Activated CD8-positive, alpha-beta memory T cell treated with anti-CD3 and anti-CD28 coated beads, Interleukin-2, amount 10 ng/mL, durations not matched to agents 7 days and 5 days (primary cell): ENCODE results near the gene C20orf96. TPM values are rescaled to one million over a fixed set of nuclear protein-coding genes. Genes with fewer than 3 reads are reported as not detected.

Experiments
- ATAC-seq: fragments of 150-1000 bp; cut with Tn5 transposase; one replicate; pipeline ENCODE4 v1.10.0; 2021; ENCODE audit warnings: moderate library complexity
- CTCF ChIA-PET: fragments of 350-600 bp; sonication (Branson Sonifier 250); formaldehyde crosslinking; loops from one replicate; lab custom pipeline; 2021; ENCODE audit warnings: antibody characterized with exemption; lab: Charles Lee
- DNase-seq: peaks from one replicate; pipeline ENCODE4 v3.0.0-alpha.2; 2020
- H3K27ac Mint-ChIP-seq: one replicate; pipeline ENCODE4 v1.8.0; 2021; ENCODE audit warnings: mild to moderate bottlenecking, mixed read lengths
- H3K27me3 Mint-ChIP-seq: one replicate; pipeline ENCODE4 v1.8.0; 2021; ENCODE audit warnings: mixed read lengths
- H3K36me3 Mint-ChIP-seq: one replicate; pipeline ENCODE4 v1.8.0; 2021; ENCODE audit warnings: mild to moderate bottlenecking, mixed read lengths
- H3K4me1 Mint-ChIP-seq: one replicate; pipeline ENCODE4 v1.8.0; 2021; ENCODE audit warnings: mixed read lengths
- H3K4me3 Mint-ChIP-seq: one replicate; pipeline ENCODE4 v1.8.0; 2021; ENCODE audit warnings: mild to moderate bottlenecking, moderate library complexity, mixed read lengths
- H3K9me3 Mint-ChIP-seq: one replicate; pipeline ENCODE4 v1.8.0; 2022; ENCODE audit warnings: low read depth, mixed read lengths
- total RNA-seq, 2 experiments: library from RNA; stranded (reverse); gene quantifications; one replicate each; pipeline ENCODE4 v1.2.3, GENCODE V29; 2021

The C20orf96 gene
- total RNA-seq, 2 experiments from 2014 or later: 7.5 to 8.2 TPM

- DNase-seq: no peak
- Mint-ChIP-seq H3K27me3 (no peaks in the 10 kb centered on the region), H3K27ac (no peak overlapping the region), H3K36me3 (peaks cover 2% of the 10 kb centered on the region), H3K4me3 (no peak overlapping the region), H3K9me3 (no peaks in the 10 kb centered on the region), H3K4me1 (peaks cover 18% of the 10 kb centered on the region)
- CTCF ChIA-PET: interaction anchor here (1.5 kb wide), 1 partner anchor 41 kb away, joined by 7 read pairs; no protein-coding TSS in a partner anchor
- no peak for ATAC-seq
Measured at GRCh38 chr20:288956-289692, 1.4 kb downstream of the C20orf96 start.

GRCh38 chr20:286508-286907, 4.0 kb downstream of the C20orf96 start:
- CTCF ChIA-PET: no interaction called here
- no peaks in the 10 kb centered on the region for H3K9me3 Mint-ChIP-seq
- ATAC-seq: no peak
- peaks cover 18% of the 10 kb centered on the region for H3K4me1 Mint-ChIP-seq
- H3K27ac Mint-ChIP-seq: no peak overlapping the region
- no peak overlapping the region for H3K4me3 Mint-ChIP-seq
- H3K36me3 Mint-ChIP-seq: peaks cover 2% of the 10 kb centered on the region
- H3K27me3 Mint-ChIP-seq: no peaks in the 10 kb centered on the region
- DNase-seq: no peak

- CTCF ChIA-PET: no interaction called here
Measured at GRCh38 chr20:284172-284571, 6.4 kb downstream of the C20orf96 start.

GRCh38 chr20:278607-279571, 11.7 kb downstream of the C20orf96 start:
- ATAC-seq (no peak), DNase-seq (no peak)
- H3K4me1 Mint-ChIP-seq: no peaks in the 10 kb centered on the region
- H3K27ac Mint-ChIP-seq: no peak overlapping the region
- H3K27me3 Mint-ChIP-seq: no peaks in the 10 kb centered on the region
- no peaks in the 10 kb centered on the region for H3K9me3 Mint-ChIP-seq
- H3K36me3 Mint-ChIP-seq: peaks cover 9% of the 10 kb centered on the region
- CTCF ChIA-PET: no interaction called here
- H3K4me3 Mint-ChIP-seq: no peak overlapping the region

More at GRCh38 chr20:284172-284571, 6.4 kb downstream of the C20orf96 start:
- H3K4me1 Mint-ChIP-seq: peaks cover 9% of the 10 kb centered on the region
- no peak overlapping the region for H3K4me3 Mint-ChIP-seq
- ATAC-seq (no peak), DNase-seq (no peak)
- H3K36me3 Mint-ChIP-seq: peaks cover 4% of the 10 kb centered on the region
- no peaks in the 10 kb centered on the region for H3K27me3 Mint-ChIP-seq
- no peak overlapping the region for H3K27ac Mint-ChIP-seq
- no peaks in the 10 kb centered on the region for H3K9me3 Mint-ChIP-seq

- Mint-ChIP-seq H3K36me3 (peaks cover 9% of the 10 kb centered on the region), H3K9me3 (no peaks in the 10 kb centered on the region), H3K27ac (no peak overlapping the region), H3K27me3 (no peaks in the 10 kb centered on the region), H3K4me3 (no peak overlapping the region), H3K4me1 (no peaks in the 10 kb centered on the region)
- DNase-seq (no peak), ATAC-seq (no peak)
- CTCF ChIA-PET: interaction anchor here (0.9 kb wide), 1 partner anchor 61 kb away, joined by 3 read pairs; no protein-coding TSS in a partner anchor
Measured at GRCh38 chr20:278181-278580, 12.4 kb downstream of the C20orf96 start.

- CTCF ChIA-PET: interaction anchor here (0.9 kb wide), 1 partner anchor 62 kb away, joined by 3 read pairs; no protein-coding TSS in a partner anchor
- H3K36me3 Mint-ChIP-seq: peaks cover 9% of the 10 kb centered on the region
- H3K9me3 Mint-ChIP-seq: no peaks in the 10 kb centered on the region
- H3K27me3 Mint-ChIP-seq: no peaks in the 10 kb centered on the region
- H3K4me3 Mint-ChIP-seq: no peak overlapping the region
- ATAC-seq (no peak), DNase-seq (no peak)
- no peaks in the 10 kb centered on the region for H3K4me1 Mint-ChIP-seq
- H3K27ac Mint-ChIP-seq: no peak overlapping the region
Measured at GRCh38 chr20:277496-277781, 13.1 kb downstream of the C20orf96 start.

GRCh38 chr20:276620-277495, 13.7 kb downstream of the C20orf96 start:
- Mint-ChIP-seq H3K27ac (no peak overlapping the region), H3K36me3 (peaks cover 9% of the 10 kb centered on the region), H3K4me3 (no peak overlapping the region), H3K9me3 (no peaks in the 10 kb centered on the region), H3K27me3 (no peaks in the 10 kb centered on the region), H3K4me1 (no peaks in the 10 kb centered on the region)
- DNase-seq: peak; percentile 16
- CTCF ChIA-PET: interaction anchor here (0.9 kb wide), 1 partner anchor 63 kb away, joined by 3 read pairs; no protein-coding TSS in a partner anchor
- ATAC-seq: no peak

GRCh38 chr20:275791-276190, 14.8 kb downstream of the C20orf96 start:
- ATAC-seq: no peak
- H3K4me3 Mint-ChIP-seq: no peak overlapping the region
- H3K36me3 Mint-ChIP-seq: peaks cover 7% of the 10 kb centered on the region
- CTCF ChIA-PET: no interaction called here
- no peak overlapping the region for H3K27ac Mint-ChIP-seq
- no peaks in the 10 kb centered on the region for H3K27me3 Mint-ChIP-seq
- no peaks in the 10 kb centered on the region for H3K4me1 Mint-ChIP-seq
- no peaks in the 10 kb centered on the region for H3K9me3 Mint-ChIP-seq
- DNase-seq: no peak

GRCh38 chr20:273884-274283, 16.7 kb downstream of the C20orf96 start:
- DNase-seq: no peak
- Mint-ChIP-seq H3K9me3 (no peaks in the 10 kb centered on the region), H3K36me3 (peaks cover 6% of the 10 kb centered on the region), H3K27ac (no peak overlapping the region), H3K27me3 (no peaks in the 10 kb centered on the region), H3K4me3 (no peak overlapping the region), H3K4me1 (no peaks in the 10 kb centered on the region)
- no peak for ATAC-seq
- CTCF ChIA-PET: no interaction called here

GRCh38 chr20:272718-273117, 17.8 kb downstream of the C20orf96 start:
- Mint-ChIP-seq H3K27ac (no peak overlapping the region), H3K9me3 (no peaks in the 10 kb centered on the region), H3K27me3 (no peaks in the 10 kb centered on the region), H3K4me3 (no peak overlapping the region), H3K4me1 (no peaks in the 10 kb centered on the region), H3K36me3 (peaks cover 3% of the 10 kb centered on the region)
- DNase-seq: no peak
- no peak for ATAC-seq
- CTCF ChIA-PET: no interaction called here

GRCh38 chr20:271528-271927, 19.0 kb downstream of the C20orf96 start:
- CTCF ChIA-PET: no interaction called here
- no peaks in the 10 kb centered on the region for H3K9me3 Mint-ChIP-seq
- no peak overlapping the region for H3K27ac Mint-ChIP-seq
- no peak overlapping the region for H3K4me3 Mint-ChIP-seq
- H3K27me3 Mint-ChIP-seq: no peaks in the 10 kb centered on the region
- peaks cover 3% of the 10 kb centered on the region for H3K36me3 Mint-ChIP-seq
- DNase-seq (no peak), ATAC-seq (no peak)
- H3K4me1 Mint-ChIP-seq: peaks cover 5% of the 10 kb centered on the region

- ATAC-seq: no peak
- Mint-ChIP-seq H3K36me3 (peaks cover under 1% of the 10 kb centered on the region), H3K27me3 (peaks cover 3% of the 10 kb centered on the region), H3K27ac (no peak overlapping the region), H3K9me3 (no peaks in the 10 kb centered on the region), H3K4me3 (no peak overlapping the region), H3K4me1 (peaks cover 8% of the 10 kb centered on the region)
- no peak for DNase-seq
- CTCF ChIA-PET: no interaction called here
Measured at GRCh38 chr20:271069-271468, 19.5 kb downstream of the C20orf96 start.

- peaks cover 10% of the 10 kb centered on the region for H3K4me1 Mint-ChIP-seq
- no peak overlapping the region for H3K4me3 Mint-ChIP-seq
- ATAC-seq (no peak), DNase-seq (no peak)
- no peaks in the 10 kb centered on the region for H3K36me3 Mint-ChIP-seq
- H3K27me3 Mint-ChIP-seq: peaks cover 6% of the 10 kb centered on the region
- no peaks in the 10 kb centered on the region for H3K9me3 Mint-ChIP-seq
- CTCF ChIA-PET: no interaction called here
- H3K27ac Mint-ChIP-seq: no peak overlapping the region
Measured at GRCh38 chr20:270517-270916, 20.0 kb downstream of the C20orf96 start.
